NCI-H2227 treated with DMSO at 0.1 percent for 48 hours (cell line): ENCODE measurements around the gene IFITM1.
A peak's percentile ranks its signal among the peaks of the same experiment; 100 is the strongest.
"Not testable (repeated sequence)": the region's sequence is repeated elsewhere in the genome, so short reads cannot be mapped to it uniquely, and the experiment has no call there.

ENCODE experiments used
- DNase-seq: peaks from one replicate; lab custom pipeline; 2025; lab: John Stamatoyannopoulos, UW

Gene IFITM1

GRCh38 chr11:346529-346928 is 32.7 kb downstream of the IFITM1 start:
- no peak for DNase-seq

- not testable (repeated sequence) for DNase-seq
Observed at GRCh38 chr11:349270-349954, 35.6 kb downstream of the IFITM1 start.

- not testable (repeated sequence) for DNase-seq
Observed at GRCh38 chr11:350033-350722, 36.3 kb downstream of the IFITM1 start.

GRCh38 chr11:350723-351255 is 36.9 kb downstream of the IFITM1 start:
- DNase-seq = no peak

GRCh38 chr11:351411-351810 is 37.6 kb downstream of the IFITM1 start:
- DNase-seq = no peak

GRCh38 chr11:352456-353031 is 38.7 kb downstream of the IFITM1 start:
- no peak for DNase-seq

- no peak for DNase-seq
Observed at GRCh38 chr11:353179-353873, 39.5 kb downstream of the IFITM1 start.

- DNase-seq = peak; percentile 86
Observed at GRCh38 chr11:355581-356458, 42.0 kb downstream of the IFITM1 start.

GRCh38 chr11:356610-357009 is 42.8 kb downstream of the IFITM1 start:
- DNase-seq = no peak

GRCh38 chr11:357582-357981 is 43.7 kb downstream of the IFITM1 start:
- no peak for DNase-seq

GRCh38 chr11:358129-358800 is 44.4 kb downstream of the IFITM1 start:
- no peak for DNase-seq

GRCh38 chr11:359181-359714 is 45.4 kb downstream of the IFITM1 start:
- DNase-seq = no peak

- DNase-seq = no peak
Observed at GRCh38 chr11:360326-361280, 46.8 kb downstream of the IFITM1 start.

- DNase-seq = no peak
Observed at GRCh38 chr11:362642-363442, 49.0 kb downstream of the IFITM1 start.

- DNase-seq = not testable (repeated sequence)
Observed at GRCh38 chr11:363443-363805, 49.6 kb downstream of the IFITM1 start.

- no peak for DNase-seq
Observed at GRCh38 chr11:363948-364761, 50.3 kb downstream of the IFITM1 start.
